ENCODE data around the gene CCNQ. TPM values are rescaled to one million over a fixed set of nuclear protein-coding genes. Genes with fewer than 3 reads are reported as not detected.

The CCNQ gene
- total RNA-seq, 1 donor from 2014 or later: 24.4 TPM

GRCh38 chrX:153583433-153583832 is 15.5 kb downstream of the CCNQ start:
- H3K27me3 Mint-ChIP-seq (ENCODE audit: low read depth): no peaks in the 10 kb centered on the region

DNA sequence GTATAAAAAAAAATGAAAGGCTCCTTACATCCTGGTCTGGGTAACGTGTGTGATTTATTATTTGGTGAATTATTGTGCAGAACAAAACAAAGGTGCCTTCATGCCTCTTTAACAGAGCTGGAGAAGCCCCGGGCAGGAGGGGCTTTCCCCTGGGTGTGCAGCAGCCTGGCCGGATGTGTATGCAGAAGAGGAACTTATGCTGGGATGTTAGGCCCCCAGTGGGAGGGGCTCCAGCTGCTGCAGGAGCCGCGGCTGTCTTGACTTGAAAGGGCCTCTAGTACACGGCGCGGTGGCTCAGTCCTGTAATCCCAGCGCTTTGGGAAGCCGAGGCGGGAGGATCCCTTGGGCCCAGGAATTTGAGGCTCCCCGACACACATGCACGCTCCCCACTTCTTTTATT is 16.0 kb downstream of the CCNQ start:
- Mint-ChIP-seq H3K4me3 (peak overlapping the region; percentile 65), H3K27ac (ENCODE audit: unreplicated experiment) (no peak overlapping the region)

More at GRCh38 chrX:153583433-153583832, 15.5 kb downstream of the CCNQ start:
- Mint-ChIP-seq H3K27ac (ENCODE audit: unreplicated experiment) (no peak overlapping the region), H3K4me3 (no peak overlapping the region), H3K9me3 (peaks cover 6% of the 10 kb centered on the region), H3K4me1 (peaks cover 27% of the 10 kb centered on the region), H3K36me3 (ENCODE audit: low read depth) (peaks cover 6% of the 10 kb centered on the region)
- no peak for DNase-seq (ENCODE audit: low read depth, low spot score)
- TF ChIP-seq CTCF (conservative IDR thresholded peaks at IDR 0.05): no peak

DNA sequence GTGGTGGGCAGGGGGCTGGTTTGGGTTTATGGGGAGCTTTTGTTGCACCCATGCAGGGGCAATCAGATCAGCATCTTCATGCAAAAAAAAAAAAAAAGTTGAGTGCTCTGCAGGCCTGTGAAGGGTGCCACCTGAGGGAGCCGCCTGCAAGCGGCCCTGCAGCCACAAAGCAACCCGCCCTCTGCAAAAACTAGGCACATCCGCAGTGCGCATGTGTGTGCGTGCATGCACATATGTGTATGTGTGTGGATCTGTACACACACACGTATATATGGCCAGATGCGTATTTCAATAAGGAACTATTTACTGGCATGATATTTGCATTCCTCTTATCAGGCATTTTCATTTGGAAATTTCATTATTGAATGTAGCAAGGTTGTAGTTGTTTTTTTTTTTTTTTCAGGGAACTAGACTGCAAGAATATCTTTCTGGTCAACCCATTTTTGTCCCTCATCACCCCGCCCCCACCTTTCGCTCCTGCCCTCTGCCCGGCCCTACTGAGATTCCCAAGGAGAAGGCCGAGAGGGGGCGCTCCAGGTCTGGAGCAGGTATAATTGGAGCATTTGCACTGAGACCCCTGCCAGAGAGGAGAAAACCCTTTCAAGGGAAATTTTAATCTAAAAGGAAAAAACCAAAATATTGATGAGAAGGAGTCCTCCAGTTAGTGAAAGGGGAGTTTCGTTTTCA is 18.1 kb downstream of the CCNQ start:
- Mint-ChIP-seq H3K27me3 (ENCODE audit: low read depth) (no peaks in the 10 kb centered on the region), H3K4me1 (peaks cover 31% of the 10 kb centered on the region), H3K36me3 (ENCODE audit: low read depth) (no peaks in the 10 kb centered on the region), H3K4me3 (no peak overlapping the region), H3K9me3 (peaks cover 6% of the 10 kb centered on the region), H3K27ac (ENCODE audit: unreplicated experiment) (no peak overlapping the region)
- DNase-seq (ENCODE audit: low read depth, low spot score): no peak
- no peak for TF ChIP-seq CTCF (conservative IDR thresholded peaks at IDR 0.05)

More for the DNA sequence above, 16.0 kb downstream of the CCNQ start:
- DNase-seq (ENCODE audit: low read depth, low spot score): peak; percentile 16
- Mint-ChIP-seq H3K4me1 (peaks cover 31% of the 10 kb centered on the region), H3K27me3 (ENCODE audit: low read depth) (no peaks in the 10 kb centered on the region), H3K9me3 (peaks cover 6% of the 10 kb centered on the region), H3K36me3 (ENCODE audit: low read depth) (peaks cover 6% of the 10 kb centered on the region)
- TF ChIP-seq CTCF (conservative IDR thresholded peaks at IDR 0.05): no peak

DNA sequence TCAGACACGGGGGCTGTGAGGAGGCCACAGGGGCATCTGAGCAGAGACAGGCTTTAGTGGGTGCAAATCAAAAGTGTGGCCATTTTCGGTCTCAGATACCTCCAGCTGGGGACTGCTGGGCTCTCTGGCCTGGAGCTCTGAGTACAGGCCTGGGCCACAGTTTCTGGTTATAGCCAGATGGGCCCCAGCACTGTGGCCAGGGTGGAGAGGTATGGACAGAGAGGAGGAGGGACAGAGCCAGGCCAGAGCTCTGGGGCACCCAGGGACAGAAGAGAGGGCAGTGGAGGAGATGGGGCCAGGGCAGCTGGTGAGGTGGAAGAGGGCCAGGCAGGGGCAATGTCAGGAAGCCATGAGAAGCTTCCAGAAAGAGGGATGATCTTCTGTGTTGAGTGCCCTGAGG is 20.1 kb downstream of the CCNQ start:
- no peak for DNase-seq (ENCODE audit: low read depth, low spot score)
- no peak for TF ChIP-seq CTCF (conservative IDR thresholded peaks at IDR 0.05)
- no peaks in the 10 kb centered on the region for H3K27me3 Mint-ChIP-seq (ENCODE audit: low read depth)
- H3K36me3 Mint-ChIP-seq (ENCODE audit: low read depth): no peaks in the 10 kb centered on the region
- H3K4me3 Mint-ChIP-seq: no peak overlapping the region
- peak overlapping the region; percentile 3 for H3K27ac Mint-ChIP-seq (ENCODE audit: unreplicated experiment)
- H3K9me3 Mint-ChIP-seq: peaks cover 3% of the 10 kb centered on the region
- H3K4me1 Mint-ChIP-seq: peaks cover 30% of the 10 kb centered on the region

GRCh38 chrX:153578200-153578835 is 20.6 kb downstream of the CCNQ start:
- TF ChIP-seq CTCF (conservative IDR thresholded peaks at IDR 0.05): no peak
- Mint-ChIP-seq H3K9me3 (peaks cover 3% of the 10 kb centered on the region), H3K4me1 (peaks cover 24% of the 10 kb centered on the region), H3K36me3 (ENCODE audit: low read depth) (no peaks in the 10 kb centered on the region), H3K4me3 (no peak overlapping the region), H3K27me3 (ENCODE audit: low read depth) (no peaks in the 10 kb centered on the region), H3K27ac (ENCODE audit: unreplicated experiment) (peak overlapping the region; percentile 3)
- no peak for DNase-seq (ENCODE audit: low read depth, low spot score)
